SU-DHL-6 (cell line): ENCODE data around the gene RFESD.

ENCODE experiments used
- H2AFZ ChIP-seq: fragments of 200-600 bp; sonication (generic); 2 replicates; pipeline ENCODE4 v1.6.1; 2014; ENCODE audit warnings: low read depth, mild to moderate bottlenecking, moderate library complexity, mixed read lengths, antibody characterized with exemption, low read length; ENCODE audit not compliant: severe bottlenecking
- H3F3A ChIP-seq: fragments of 200-600 bp; shearing (Covaris generic); 2 replicates; pipeline ENCODE4 v1.6.0; 2016; ENCODE audit warnings: antibody characterized with exemption, mild to moderate bottlenecking; ENCODE audit not compliant: insufficient read depth
- H3K27ac ChIP-seq: fragments of 200-600 bp; sonication (generic); 2 replicates; pipeline ENCODE4 v1.5.1; 2016; ENCODE audit warnings: low read depth, mild to moderate bottlenecking, low read length, moderate library complexity, mixed read lengths
- H3K27me3 ChIP-seq: fragments of 200-600 bp; sonication (generic), shearing (Covaris generic); 2 replicates; pipeline ENCODE4 v1.6.0; 2014; ENCODE audit warnings: mild to moderate bottlenecking, low read length
- H3K36me3 ChIP-seq: fragments of 200-600 bp; sonication (generic); 2 replicates; pipeline ENCODE4 v1.6.1; 2014; ENCODE audit warnings: mild to moderate bottlenecking, low read length, mixed read lengths
- H3K4me2 ChIP-seq: fragments of 300-600, 200-600 bp; shearing (Covaris generic), sonication (generic); 2 replicates; pipeline ENCODE4 v1.6.0; 2014; ENCODE audit warnings: low read length, low read depth, mild to moderate bottlenecking; ENCODE audit not compliant: poor library complexity, severe bottlenecking
- H3K4me3 ChIP-seq: fragments of 200-600 bp; sonication (generic); 2 replicates; pipeline ENCODE4 v1.5.1; 2014; ENCODE audit warnings: antibody characterized with exemption, low read length, mild to moderate bottlenecking, mixed read lengths; ENCODE audit not compliant: insufficient read depth, poor library complexity, severe bottlenecking
- H3K79me2 ChIP-seq: fragments of 200-600 bp; sonication (generic); 2 replicates; pipeline ENCODE4 v1.6.1; 2014; ENCODE audit warnings: mild to moderate bottlenecking, low read length, moderate library complexity; ENCODE audit not compliant: insufficient read depth
- H3K9ac ChIP-seq: fragments of 200-600 bp; sonication (generic); 2 replicates; pipeline ENCODE4 v1.7.0; 2014; ENCODE audit warnings: mild to moderate bottlenecking, low read length
- H3K9me2 ChIP-seq: fragments of 200-600 bp; sonication (generic); replicated peaks from 2 replicates; pipeline ENCODE4 v1.6.1; 2014; ENCODE audit warnings: low read length; ENCODE audit not compliant: insufficient read depth
- H3K9me3 ChIP-seq: fragments of 200-600 bp; sonication (generic); 2 replicates; pipeline ENCODE4 v1.6.1; 2014; ENCODE audit warnings: low read length, mixed read lengths; ENCODE audit not compliant: insufficient read depth
- H4K20me1 ChIP-seq: fragments of 200-600 bp; sonication (generic); 2 replicates; pipeline ENCODE4 v1.6.1; 2014; ENCODE audit warnings: low read depth, mild to moderate bottlenecking, antibody characterized with exemption, low read length, moderate library complexity, mixed read lengths
- CTCF ChIP-seq: fragments of 200-600 bp; sonication (generic); IDR thresholded peaks from one replicate; pipeline ENCODE4 v1.5.1; 2017; ENCODE audit warnings: antibody characterized with exemption, mild to moderate bottlenecking, low read length, moderate library complexity; ENCODE audit not compliant: insufficient read depth, poor library complexity, severe bottlenecking
- EZH2phosphoT487 ChIP-seq: fragments of 200-600 bp; sonication (generic), shearing (Covaris generic); conservative IDR thresholded peaks from 2 replicates; pipeline ENCODE4 v1.6.1; 2018; ENCODE audit warnings: mild to moderate bottlenecking, antibody characterized with exemption, low read length, moderate library complexity, mixed read lengths

The RFESD gene

DNA sequence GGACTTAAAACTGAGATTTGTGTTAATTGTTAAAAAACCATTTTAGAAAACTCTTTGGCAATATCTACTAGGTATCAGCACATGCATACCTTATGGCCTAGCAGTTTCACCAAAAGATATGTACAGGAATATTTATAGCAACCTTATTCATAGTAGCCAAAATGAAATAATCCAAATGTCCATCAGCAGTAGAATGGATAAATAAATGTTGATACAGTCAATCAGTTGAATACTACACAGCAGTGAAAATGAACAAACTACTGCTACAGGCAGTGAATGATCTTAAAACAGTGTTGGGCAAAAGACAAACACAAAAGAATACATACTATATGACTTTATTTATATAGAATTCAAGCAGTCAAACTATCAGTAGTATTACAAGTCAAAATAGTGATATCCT is 16.4 kb downstream of the RFESD start:
- no peak for TF ChIP-seq CTCF
- no peak for TF ChIP-seq EZH2phosphoT487
- H3K9me2 ChIP-seq = no peaks in the 10 kb centered on the region
- no peak overlapping the region for H3K4me3 ChIP-seq
- no peak overlapping the region for H3K4me2 ChIP-seq
- H2AFZ ChIP-seq = no peak overlapping the region
- H3K79me2 ChIP-seq = no peaks in the 10 kb centered on the region
- H3K9me3 ChIP-seq = no peaks in the 10 kb centered on the region
- H3K27ac ChIP-seq = no peak overlapping the region
- H3K36me3 ChIP-seq = no peaks in the 10 kb centered on the region
- H3K9ac ChIP-seq = no peak overlapping the region
- no peaks in the 10 kb centered on the region for H3F3A ChIP-seq
- H4K20me1 ChIP-seq = no peaks in the 10 kb centered on the region
- H3K27me3 ChIP-seq = no peaks in the 10 kb centered on the region

GRCh38 chr5:95664204-95664786 is 17.7 kb downstream of the RFESD start:
- no peaks in the 10 kb centered on the region for H3K27me3 ChIP-seq
- no peak overlapping the region for H3K27ac ChIP-seq
- no peak overlapping the region for H3K4me3 ChIP-seq
- no peaks in the 10 kb centered on the region for H4K20me1 ChIP-seq
- no peaks in the 10 kb centered on the region for H3K9me3 ChIP-seq
- H3K9me2 ChIP-seq = no peaks in the 10 kb centered on the region
- no peaks in the 10 kb centered on the region for H3K79me2 ChIP-seq
- TF ChIP-seq CTCF = peak; percentile 76
- TF ChIP-seq EZH2phosphoT487 = no peak
- H3F3A ChIP-seq = no peaks in the 10 kb centered on the region
- no peak overlapping the region for H3K4me2 ChIP-seq
- no peak overlapping the region for H3K9ac ChIP-seq
- H2AFZ ChIP-seq = no peak overlapping the region
- no peaks in the 10 kb centered on the region for H3K36me3 ChIP-seq

DNA sequence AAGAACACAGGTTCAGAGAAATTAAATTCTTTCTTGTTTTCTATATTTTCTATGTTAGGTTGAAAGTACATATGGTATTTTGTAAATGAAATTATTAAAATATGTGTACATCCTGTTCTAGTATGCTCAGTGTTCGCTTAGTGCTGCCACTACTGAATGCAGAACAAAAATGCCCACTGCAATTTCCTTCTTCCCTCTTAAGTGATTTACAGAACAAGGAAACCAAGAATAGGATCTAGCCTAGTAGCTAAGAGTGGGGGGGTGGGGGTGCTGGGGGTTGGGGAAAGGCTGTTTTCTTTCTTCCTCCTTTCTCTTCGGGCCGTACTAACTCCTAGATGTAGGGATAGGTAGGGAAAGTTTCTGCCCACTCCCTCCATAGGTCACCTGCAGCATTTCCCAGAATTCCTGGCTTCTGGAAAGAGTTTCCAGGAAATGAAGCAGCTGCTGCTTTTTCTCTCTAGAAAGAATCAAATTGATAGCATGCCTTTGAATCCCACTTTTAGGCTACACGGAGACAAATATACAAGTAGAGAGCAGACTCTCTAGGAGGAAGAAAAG is 20.6 kb downstream of the RFESD start:
- Histone ChIP-seq H3K4me3 (no peak overlapping the region), H3K9ac (no peak overlapping the region)
- TF ChIP-seq CTCF = no peak
- no peak for TF ChIP-seq EZH2phosphoT487

More for the DNA sequence above, 20.6 kb downstream of the RFESD start:
- Histone ChIP-seq H3K36me3 (no peaks in the 10 kb centered on the region), H3K27ac (no peak overlapping the region), H3K79me2 (no peaks in the 10 kb centered on the region), H3K4me2 (no peak overlapping the region), H2AFZ (no peak overlapping the region), H3K27me3 (no peaks in the 10 kb centered on the region), H3F3A (no peaks in the 10 kb centered on the region), H4K20me1 (no peaks in the 10 kb centered on the region), H3K9me2 (no peaks in the 10 kb centered on the region), H3K9me3 (no peaks in the 10 kb centered on the region)
